ENCODE results near the gene DNAJC17. TPM values are rescaled to one million over a fixed set of nuclear protein-coding genes. Genes with fewer than 3 reads are reported as not detected.

DNAJC17 gene

GRCh38 chr15:40716165-40716564 is 91.1 kb downstream of the DNAJC17 start:
- Histone ChIP-seq H3K27me3 (ENCODE audit: insufficient read depth, low read length, poor library complexity) (no peaks in the 10 kb centered on the region), H3K4me1 (ENCODE audit: control insufficient read depth, low read depth, low read length) (no peaks in the 10 kb centered on the region), H4K8ac (ENCODE audit: low read depth, low read length) (no peak overlapping the region), H3K4ac (ENCODE audit: low read depth, low read length) (no peak overlapping the region), H3K56ac (ENCODE audit: low read length) (no peak overlapping the region), H4K5ac (ENCODE audit: low read length) (no peak overlapping the region), H2BK15ac (replicated peaks; ENCODE audit: low read depth) (no peak overlapping the region), H3K4me3 (ENCODE audit: low read length) (no peak overlapping the region), H2AK5ac (ENCODE audit: low read length) (no peak overlapping the region), H3K36me3 (ENCODE audit: control insufficient read depth, insufficient read depth, low read length) (peaks cover 2% of the 10 kb centered on the region), H3K23ac (ENCODE audit: low read length) (no peak overlapping the region), H2BK120ac (ENCODE audit: low read depth, low read length) (no peak overlapping the region), H3K18ac (ENCODE audit: low read length) (no peak overlapping the region), H3K4me2 (ENCODE audit: low read length) (no peak overlapping the region), H3K79me2 (ENCODE audit: control insufficient read depth, insufficient read depth, low read length) (no peaks in the 10 kb centered on the region), H2BK5ac (ENCODE audit: low read length) (no peak overlapping the region), H3K79me1 (ENCODE audit: low read length) (no peaks in the 10 kb centered on the region), H3K27ac (ENCODE audit: low read depth, low read length) (no peak overlapping the region), H3K9ac (ENCODE audit: low read length) (no peak overlapping the region)
- no peak for DNase-seq
- no CpG with 5 or more reads among the region's 6 CpGs for WGBS (ENCODE audit: extremely low coverage, insufficient coverage, low lambda C conversion rate)

Small RNA genes lying within 50 kb of the gene (small RNA-seq; reads per million reads assigned to genes)
- gene SUMO2P15 (ENCODE audit: insufficient read depth) = not detected

Data from mesendoderm (in vitro differentiated cells).